ENCODE results near the gene EPS15.
"Not testable (repeated sequence)": the region's sequence is repeated elsewhere in the genome, so short reads cannot be mapped to it uniquely, and the experiment has no call there.

EPS15 gene

GRCh38 chr1:51512606-51513005, 6.5 kb downstream of the EPS15 start:
- no peak for DNase-seq

GRCh38 chr1:51512120-51512519, 6.9 kb downstream of the EPS15 start:
- no peak for DNase-seq

GRCh38 chr1:51509773-51510172, 9.3 kb downstream of the EPS15 start:
- no peak for DNase-seq

GRCh38 chr1:51506537-51506936, 12.5 kb downstream of the EPS15 start:
- DNase-seq = no peak

GRCh38 chr1:51504806-51505525, 14.1 kb downstream of the EPS15 start:
- DNase-seq = no peak

- not testable (repeated sequence) for DNase-seq
Observed at GRCh38 chr1:51501218-51501630, 17.8 kb downstream of the EPS15 start.

GRCh38 chr1:51499694-51500093, 19.4 kb downstream of the EPS15 start:
- no peak for DNase-seq

GRCh38 chr1:51498924-51499323, 20.1 kb downstream of the EPS15 start:
- no peak for DNase-seq

- no peak for DNase-seq
Observed at GRCh38 chr1:51497340-51497739, 21.7 kb downstream of the EPS15 start.

- DNase-seq = no peak
Observed at GRCh38 chr1:51494138-51494830, 24.8 kb downstream of the EPS15 start.

- DNase-seq = no peak
Observed at GRCh38 chr1:51491166-51491981, 27.7 kb downstream of the EPS15 start.

GRCh38 chr1:51489472-51489871, 29.6 kb downstream of the EPS15 start:
- no peak for DNase-seq

GRCh38 chr1:51488372-51489050, 30.6 kb downstream of the EPS15 start:
- DNase-seq = no peak

GRCh38 chr1:51487628-51488027, 31.4 kb downstream of the EPS15 start:
- no peak for DNase-seq

- no peak for DNase-seq
Observed at GRCh38 chr1:51484591-51484990, 34.5 kb downstream of the EPS15 start.

GRCh38 chr1:51482881-51483280, 36.2 kb downstream of the EPS15 start:
- DNase-seq = no peak

- not testable (repeated sequence) for DNase-seq
Observed at GRCh38 chr1:51474832-51475620, 44.0 kb downstream of the EPS15 start.

- DNase-seq = no peak
Observed at GRCh38 chr1:51473331-51474115, 45.5 kb downstream of the EPS15 start.

GRCh38 chr1:51472359-51472758, 46.7 kb downstream of the EPS15 start:
- no peak for DNase-seq

- no peak for DNase-seq
Observed at GRCh38 chr1:51469518-51469917, 49.5 kb downstream of the EPS15 start.

GRCh38 chr1:51464828-51465227, 54.2 kb downstream of the EPS15 start:
- DNase-seq = no peak

Measured in NCI-H226 (cell line).